HepG2 (cell line): ENCODE data around the gene ARHGEF10L. TPM values are rescaled to one million over a fixed set of nuclear protein-coding genes. Genes with fewer than 3 reads are reported as not detected.
A peak's percentile ranks its signal among the peaks of the same experiment; 100 is the strongest.

ENCODE experiments used
- HDAC6 ChIP-seq: fragments of 200-600 bp; sonication (generic); IDR thresholded peaks from 2 replicates; pipeline ENCODE4 v1.7.0; 2017; ENCODE audit warnings: mild to moderate bottlenecking, antibody characterized with exemption, low read length, low read depth
- KDM1A ChIP-seq: IDR thresholded peaks from 2 replicates; pipeline ENCODE4 v1.6.1; 2016; ENCODE audit warnings: missing compliant biosample characterization
- KLF9 ChIP-seq: IDR thresholded peaks from 2 replicates; pipeline ENCODE4 v1.6.1; 2016; ENCODE audit warnings: low read depth
- MAX ChIP-seq: IDR thresholded peaks from 2 replicates; pipeline ENCODE4 v1.6.1; 2012; ENCODE audit warnings: inconsistent platforms
- MBNL3 ChIP-seq: fragments of 250-450 bp; sonication (Bioruptor Pico); conservative IDR thresholded peaks from 2 replicates; pipeline ENCODE4 v1.8.0; 2022; ENCODE audit warnings: mild to moderate bottlenecking, inconsistent platforms
- REST ChIP-seq, 2 experiments: IDR thresholded peaks; 2 replicates each; pipeline ENCODE4 v1.6.1; 2011 to 2012; ENCODE audit warnings: low read length in 2 of 2, borderline replicate concordance in 1 of 2, low read depth in 1 of 2, mild to moderate bottlenecking in 1 of 2, moderate library complexity in 1 of 2
- SIN3B ChIP-seq: fragments of 150-350 bp; IDR thresholded peaks from 2 replicates; pipeline ENCODE4 v1.6.1; 2014; ENCODE audit warnings: low read length
- THAP8 ChIP-seq: sonication (generic); formaldehyde crosslinking; IDR thresholded peaks from 2 replicates; pipeline ENCODE4 v1.5.1; 2020; ENCODE audit warnings: missing genetic modification reagents, mild to moderate bottlenecking, borderline replicate concordance
- ZBTB21 ChIP-seq: sonication (generic); formaldehyde crosslinking; IDR thresholded peaks from 2 replicates; pipeline ENCODE4 v1.4.0; 2020; ENCODE audit warnings: missing genetic modification reagents
- ZNF18 ChIP-seq: sonication (generic); formaldehyde crosslinking; IDR thresholded peaks from 2 replicates; pipeline ENCODE4 v1.8.0; 2022; ENCODE audit warnings: mild to moderate bottlenecking, missing genetic modification reagents; ENCODE audit not compliant: insufficient replicate concordance
- ZNF552 ChIP-seq: sonication (generic); formaldehyde crosslinking; IDR thresholded peaks from 2 replicates; pipeline ENCODE4 v1.9.0; 2022; ENCODE audit warnings: missing genetic modification reagents, mild to moderate bottlenecking, borderline replicate concordance
- ZNF557 ChIP-seq: sonication (generic); formaldehyde crosslinking; IDR thresholded peaks from 2 replicates; pipeline ENCODE4 v1.4.0; 2020; ENCODE audit warnings: missing genetic modification reagents
- ZNF609 ChIP-seq: sonication (generic); formaldehyde crosslinking; IDR thresholded peaks from 2 replicates; pipeline ENCODE4 v1.4.0; 2020; ENCODE audit warnings: mild to moderate bottlenecking, missing genetic modification reagents, borderline replicate concordance
- ZNF800 ChIP-seq: sonication (generic); formaldehyde crosslinking; IDR thresholded peaks from 2 replicates; pipeline ENCODE4 v1.4.0; 2020; ENCODE audit warnings: missing genetic modification reagents
- polyA plus RNA-seq, 8 experiments: library from polyadenylated mRNA; depleted of rRNA in 3 of 8; stranded (reverse) in 7 of 8; unstranded in 1 of 8; fragments of >200 nt; fragmentation: Illumina TruSeq in 4 of 8; extraction: Trizol in 4 of 8; gene quantifications; 2 replicates each; pipeline versions ENCODE4 v1.2.1 to v1.2.3, GENCODE V29; 2011 to 2016; ENCODE audit warnings: low read depth in 4 of 8, missing spikeins in 1 of 8, mixed read lengths in 1 of 8; ENCODE audit not compliant: insufficient read depth in 1 of 8
- total RNA-seq, 5 experiments: library from RNA; depleted of rRNA; stranded (reverse); fragments of >200 nt; fragmentation: Illumina TruSeq; extraction: Trizol; gene quantifications; 2 replicates each; pipeline ENCODE4 v1.2.3, GENCODE V29; 2016; ENCODE audit warnings: low read depth in 1 of 5

The ARHGEF10L gene
- total and polyA plus RNA-seq, 2 of the 13 experiments (the other 11 are each of a cell fraction or from before 2014, with no cell fraction given) = 46.5 to 78.3 TPM

- TF ChIP-seq REST (IDR thresholded peaks at IDR 0.05; ENCODE audit: borderline replicate concordance in 1 of 2, low read depth in 1 of 2, low read length in 2 of 2) (no peak), ZNF552 (CRISPR knock-in tag) (no peak), HDAC6 (no peak), ZNF557 (CRISPR knock-in tag) (0 out of 2 replicates have a peak, but pooled peaks have one; percentile 28), ZBTB21 (CRISPR knock-in tag) (0 out of 2 replicates have a peak, but pooled peaks have one; percentile 8), MBNL3 (CRISPR knock-in tag) (no peak), SIN3B (no peak), ZNF800 (CRISPR knock-in tag) (no peak), MAX (peak; percentile 90), THAP8 (no peak), KLF9 (CRISPR knock-in tag) (no peak), KDM1A (no peak), ZNF18 (CRISPR knock-in tag) (no peak), ZNF609 (CRISPR knock-in tag) (no peak)
Measured at GRCh38 chr1:17564458-17565393, 25.2 kb downstream of the ARHGEF10L start (continued).
